GM18520 (cell line): ENCODE results near the gene CGGBP1.
A peak's percentile ranks its signal among the peaks of the same experiment; 100 is the strongest.
"Not testable (repeated sequence)": the region's sequence is repeated elsewhere in the genome, so short reads cannot be mapped to it uniquely, and the experiment has no call there.

Experiments used
- ATAC-seq: cut with Tn5 transposase; IDR thresholded peaks from one replicate; pipeline ENCODE4 v1.9.1; 2021; ENCODE audit not compliant: unreplicated experiment

Gene CGGBP1

GRCh38 chr3:88034491-88035275, 24.1 kb downstream of the CGGBP1 start:
- no peak for ATAC-seq

GRCh38 chr3:88033808-88034207, 25.0 kb downstream of the CGGBP1 start:
- ATAC-seq = no peak

- no peak for ATAC-seq
These were observed 25.7 kb downstream of the CGGBP1 start for GRCh38 chr3:88033079-88033478.

GRCh38 chr3:88032245-88032644, 26.6 kb downstream of the CGGBP1 start:
- no peak for ATAC-seq

- ATAC-seq = peak; percentile 77
These were observed 27.1 kb downstream of the CGGBP1 start for GRCh38 chr3:88031642-88032077.

- no peak for ATAC-seq
These were observed 28.6 kb downstream of the CGGBP1 start for GRCh38 chr3:88030210-88030609.

GRCh38 chr3:88028876-88029275, 29.9 kb downstream of the CGGBP1 start:
- no peak for ATAC-seq

GRCh38 chr3:88025001-88025552, 33.7 kb downstream of the CGGBP1 start:
- no peak for ATAC-seq

- peak; percentile 99 for ATAC-seq
These were observed 39.8 kb downstream of the CGGBP1 start for GRCh38 chr3:88019024-88019423.

GRCh38 chr3:88015656-88016055, 43.1 kb downstream of the CGGBP1 start:
- ATAC-seq = not testable (repeated sequence)

GRCh38 chr3:88013592-88013991, 45.2 kb downstream of the CGGBP1 start:
- ATAC-seq = no peak

- ATAC-seq = no peak
These were observed 48.0 kb downstream of the CGGBP1 start for GRCh38 chr3:88010810-88011209.

- ATAC-seq = no peak
These were observed 49.7 kb downstream of the CGGBP1 start for GRCh38 chr3:88009066-88009465.

- ATAC-seq = peak; percentile 46
These were observed 53.7 kb downstream of the CGGBP1 start for GRCh38 chr3:88005066-88005465.

GRCh38 chr3:88003115-88003755, 55.6 kb downstream of the CGGBP1 start:
- no peak for ATAC-seq

- no peak for ATAC-seq
These were observed 56.4 kb downstream of the CGGBP1 start for GRCh38 chr3:88002448-88002847.
